Transverse colon (tissue), 4 donors: Measurements from ENCODE around the gene RNF145.

ENCODE experiments used
- CTCF ChIP-seq, 5 experiments: fragments of 200-600 bp in 3 of 5; fragments of 450-650 bp in 2 of 5; sonication (generic) in 3 of 5; IDR thresholded peaks; 1 replicate in 2 of 5; 2 replicates in 3 of 5; pipeline ENCODE4 v1.5.1; 2016 to 2017; ENCODE audit warnings: antibody characterized with exemption in 5 of 5, inconsistent platforms in 3 of 5, mild to moderate bottlenecking in 2 of 5, moderate library complexity in 1 of 5
- POLR2A ChIP-seq: fragments of 450-650 bp; IDR thresholded peaks from one replicate; pipeline ENCODE4 v1.6.1; 2016; ENCODE audit warnings: antibody characterized with exemption, mild to moderate bottlenecking, moderate library complexity
- POLR2AphosphoS5 ChIP-seq, 3 donors: sonication (generic); formaldehyde crosslinking; IDR thresholded peaks; one replicate each; pipeline ENCODE4 v1.6.1; 2016; ENCODE audit warnings: antibody characterized with exemption in 3 of 3

- TF ChIP-seq CTCF (IDR thresholded peaks at IDR 0.05), result no peak
- TF ChIP-seq POLR2AphosphoS5 (IDR thresholded peaks at IDR 0.05), result no peak
- TF ChIP-seq POLR2A, result no peak
Measured at GRCh38 chr5:159182691-159183090, 26.7 kb downstream of the RNF145 start.
